Transverse colon (tissue), 3 donors: ENCODE data around the gene COP1.

Source experiments
- POLR2A ChIP-seq: fragments of 450-650 bp; IDR thresholded peaks from one replicate; pipeline ENCODE4 v1.6.1; 2016; ENCODE audit warnings: antibody characterized with exemption, mild to moderate bottlenecking, moderate library complexity
- TF ChIP-seq, protein P1 (sequence below), 5 experiments: fragments of 200-600 bp in 3 of 5; fragments of 450-650 bp in 2 of 5; sonication (generic) in 3 of 5; IDR thresholded peaks; 1 replicate in 2 of 5; 2 replicates in 3 of 5; pipeline ENCODE4 v1.5.1; 2016 to 2017; ENCODE audit warnings: antibody characterized with exemption in 5 of 5, inconsistent platforms in 3 of 5, mild to moderate bottlenecking in 2 of 5, moderate library complexity in 1 of 5

DNA sequence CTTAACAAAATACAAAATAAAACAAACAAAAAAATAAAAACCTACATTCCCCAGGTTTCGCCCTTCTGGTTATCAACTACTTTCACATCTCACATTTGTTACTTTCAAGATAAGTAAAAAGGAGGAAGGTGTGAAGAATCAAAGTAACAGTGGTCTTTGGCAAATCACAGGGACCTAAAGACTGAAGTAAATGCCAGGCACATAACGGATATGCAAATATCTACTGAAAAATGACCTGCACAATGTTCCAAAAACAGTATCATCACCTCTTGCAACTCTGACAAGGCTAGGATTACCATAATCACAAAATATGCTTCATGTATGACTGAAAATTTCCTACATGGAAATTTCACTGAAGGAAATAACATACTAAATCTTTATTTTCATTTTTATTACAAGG, 29.3 kb downstream of the COP1 start:
- no peak for TF ChIP-seq POLR2A
- TF ChIP-seq, protein P1, sequence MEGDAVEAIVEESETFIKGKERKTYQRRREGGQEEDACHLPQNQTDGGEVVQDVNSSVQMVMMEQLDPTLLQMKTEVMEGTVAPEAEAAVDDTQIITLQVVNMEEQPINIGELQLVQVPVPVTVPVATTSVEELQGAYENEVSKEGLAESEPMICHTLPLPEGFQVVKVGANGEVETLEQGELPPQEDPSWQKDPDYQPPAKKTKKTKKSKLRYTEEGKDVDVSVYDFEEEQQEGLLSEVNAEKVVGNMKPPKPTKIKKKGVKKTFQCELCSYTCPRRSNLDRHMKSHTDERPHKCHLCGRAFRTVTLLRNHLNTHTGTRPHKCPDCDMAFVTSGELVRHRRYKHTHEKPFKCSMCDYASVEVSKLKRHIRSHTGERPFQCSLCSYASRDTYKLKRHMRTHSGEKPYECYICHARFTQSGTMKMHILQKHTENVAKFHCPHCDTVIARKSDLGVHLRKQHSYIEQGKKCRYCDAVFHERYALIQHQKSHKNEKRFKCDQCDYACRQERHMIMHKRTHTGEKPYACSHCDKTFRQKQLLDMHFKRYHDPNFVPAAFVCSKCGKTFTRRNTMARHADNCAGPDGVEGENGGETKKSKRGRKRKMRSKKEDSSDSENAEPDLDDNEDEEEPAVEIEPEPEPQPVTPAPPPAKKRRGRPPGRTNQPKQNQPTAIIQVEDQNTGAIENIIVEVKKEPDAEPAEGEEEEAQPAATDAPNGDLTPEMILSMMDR (IDR thresholded peaks at IDR 0.05), result no peak
